ENCODE measurements around the gene PIF1. TPM values are rescaled to one million over a fixed set of nuclear protein-coding genes. Genes with fewer than 3 reads are reported as not detected.
A peak's percentile ranks its signal among the peaks of the same experiment; 100 is the strongest.

PIF1 gene
- total RNA-seq, 3 donors from 2014 or later (not counting 1 experiment from before 2014, with no cell fraction given), result 6.2 to 23.9 (median 9.7) TPM

DNA sequence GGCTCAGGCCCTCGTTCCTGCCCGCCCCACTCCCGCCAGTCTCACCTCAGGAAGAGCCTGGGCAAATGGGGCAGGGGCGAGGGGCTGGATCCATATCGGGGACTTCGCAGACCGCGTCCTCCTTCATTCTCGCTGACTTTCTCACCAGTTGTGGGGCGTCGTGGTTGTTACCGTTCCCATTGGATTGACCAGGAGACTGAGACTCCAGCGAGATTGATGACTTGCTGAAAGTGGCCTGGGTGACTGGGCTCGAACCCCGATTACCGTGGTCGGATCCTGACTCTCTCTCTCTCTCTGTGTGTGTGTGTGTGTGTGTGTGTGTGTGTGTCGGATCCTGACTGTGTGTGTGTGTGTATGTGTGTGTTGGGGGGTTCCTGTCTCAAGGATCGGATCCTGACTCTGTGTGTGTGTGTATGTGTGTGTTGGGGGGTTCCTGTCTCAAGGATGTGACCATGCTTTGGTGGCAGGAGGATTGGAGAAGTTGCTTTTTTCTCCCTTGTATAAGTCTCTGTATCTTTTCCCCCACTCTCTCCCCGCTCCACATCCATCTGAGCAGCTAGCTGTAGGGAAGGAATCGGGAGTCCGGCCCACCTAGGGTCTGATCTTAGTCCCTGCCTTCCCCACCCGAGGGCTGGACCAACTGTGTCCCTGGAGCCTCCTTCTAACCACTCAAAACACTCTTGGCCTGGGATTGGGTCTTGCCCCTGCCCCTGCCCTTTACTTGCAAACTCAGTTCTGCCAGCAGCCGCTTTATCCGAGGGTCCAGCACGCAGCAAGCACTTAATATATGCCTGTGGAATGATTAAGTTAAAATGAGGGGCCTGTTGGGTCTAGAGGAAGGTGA, 16.9 kb upstream of the PIF1 start:
- Mint-ChIP-seq H3K27me3 (ENCODE audit: low read depth in 2 of 2) (no peaks in the 10 kb centered on the region), H3K36me3 (no peaks in the 10 kb centered on the region), H3K9me3 (no peaks in the 10 kb centered on the region), H3K27ac (peak overlapping the region; percentile 86 to 89), H3K4me1 (peaks cover 85 to 94% of the 10 kb centered on the region in 2 donors), H3K4me3 (peak overlapping the region; percentile 83)
- no peak for ATAC-seq
- Histone ChIP-seq H3K36me3 (ENCODE audit: control insufficient read depth, insufficient read depth, low read length) (peaks cover 5% of the 10 kb centered on the region), H3K9me3 (ENCODE audit: control insufficient read depth, insufficient read depth, low read length) (no peaks in the 10 kb centered on the region), H3K4me3 (ENCODE audit: low read length) (peak overlapping the region; percentile 73), H3K27ac (ENCODE audit: low read length) (peak overlapping the region; percentile 44), H3K4me1 (ENCODE audit: control insufficient read depth, insufficient read depth, low read length) (peaks cover 72% of the 10 kb centered on the region), H3K27me3 (ENCODE audit: control insufficient read depth, insufficient read depth, low read length) (no peaks in the 10 kb centered on the region)
- DNase-seq, result peak in 1 of 2 donors; percentile 44
- WGBS (ENCODE audit: insufficient coverage), result 2% methylated on average over 26 of the region's 26 CpGs
- intact Hi-C loops (cut with micrococcal nuclease), result loop anchor here (5.0 kb wide), 1 partner anchor 145 kb away; the partner anchor contains the start of gene SPG21
- TF ChIP-seq CTCF (IDR thresholded peaks at IDR 0.05), result no peak

DNA sequence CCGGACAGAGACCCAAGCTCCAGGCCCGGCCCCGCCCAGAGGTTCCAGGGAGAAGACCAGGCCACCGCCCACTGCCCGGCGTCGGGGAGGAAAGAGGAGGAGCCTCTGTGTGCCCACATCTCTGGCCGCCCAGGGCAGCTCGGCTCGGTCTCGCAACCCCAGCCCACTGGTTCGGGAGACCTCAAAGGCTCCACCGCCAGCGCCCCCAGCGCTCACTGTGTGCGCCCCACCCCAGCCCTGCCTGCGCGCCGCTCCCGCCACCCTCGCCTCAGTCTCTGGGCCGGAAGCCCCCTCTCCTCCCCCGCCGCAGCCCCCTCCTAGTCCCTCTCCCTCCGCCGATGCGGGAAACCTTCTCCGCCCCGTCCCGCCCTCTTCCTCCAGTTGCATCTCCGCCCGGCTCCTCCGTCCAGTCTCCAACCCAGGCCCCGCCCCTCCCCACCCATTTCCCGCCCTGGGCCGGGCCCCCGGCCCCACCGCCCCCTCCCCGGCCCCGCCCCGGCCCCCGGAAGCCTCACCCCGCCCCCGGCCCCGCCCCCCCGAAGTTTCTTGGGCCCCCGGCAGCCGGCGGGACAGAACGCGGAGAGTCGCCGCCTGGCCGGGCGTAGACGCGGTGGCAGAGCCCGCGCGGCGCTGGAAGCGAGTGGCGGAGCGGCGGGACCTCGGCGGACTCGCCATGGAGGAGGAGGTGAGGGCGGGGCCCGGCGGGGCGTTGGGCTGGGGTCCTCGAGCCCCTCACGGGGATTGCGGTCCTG, 16.1 kb upstream of the PIF1 start, which contains the start of gene PLEKHO2:
Gene PLEKHO2, plus strand, starts transcription at position 572 of the 752 bp plus-strand sequence. Its CDS starts 102 bp downstream, at position 674.
- Mint-ChIP-seq H3K9me3 (no peaks in the 10 kb centered on the region), H3K36me3 (no peaks in the 10 kb centered on the region), H3K27ac (peak within 1 kb of the TSS; percentile 86 to 89), H3K27me3 (ENCODE audit: low read depth in 2 of 2) (no peaks in the 10 kb centered on the region), H3K4me1 (peaks cover 83 to 91% of the 10 kb centered on the region in 2 donors), H3K4me3 (peak within 1 kb of the TSS; percentile 83)
- TF ChIP-seq CTCF (IDR thresholded peaks at IDR 0.05), result peak; percentile 22
- Histone ChIP-seq H3K4me1 (ENCODE audit: control insufficient read depth, insufficient read depth, low read length) (peaks cover 69% of the 10 kb centered on the region), H3K27ac (ENCODE audit: low read length) (peak within 1 kb of the TSS; percentile 72), H3K27me3 (ENCODE audit: control insufficient read depth, insufficient read depth, low read length) (no peaks in the 10 kb centered on the region), H3K4me3 (ENCODE audit: low read length) (peak within 1 kb of the TSS; percentile 73), H3K36me3 (ENCODE audit: control insufficient read depth, insufficient read depth, low read length) (peaks cover under 1% of the 10 kb centered on the region), H3K9me3 (ENCODE audit: control insufficient read depth, insufficient read depth, low read length) (no peaks in the 10 kb centered on the region)
- under 1% methylated on average over 69 of the region's 75 CpGs for WGBS (ENCODE audit: insufficient coverage)
- DNase-seq, result peak; percentile 75 to 94
- peak; percentile 62 to 82 (median 77) for ATAC-seq
- intact Hi-C loops (cut with micrococcal nuclease), result loop anchor here (1.0 to 5.0 kb wide), 3 partner anchors 16 to 146 kb away; partner anchors contain the start of genes PIF1 and SPG21

DNA sequence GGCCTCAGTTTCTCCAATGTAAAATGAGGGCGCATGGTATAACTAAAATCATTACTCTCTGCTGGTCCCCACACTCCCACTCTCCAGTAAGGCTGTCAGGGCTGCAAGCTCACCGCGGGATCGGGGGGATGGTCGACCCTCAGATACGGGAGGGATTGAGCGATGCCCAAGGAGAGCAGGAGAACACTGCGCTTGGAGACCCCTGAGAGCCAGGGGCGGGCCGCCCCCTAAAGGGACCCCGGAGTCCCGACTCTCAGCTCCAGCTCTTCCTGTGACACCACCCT, 15.6 kb upstream of the PIF1 start:
- peak overlapping the region; percentile 64 for H3K4me3 ChIP-seq (ENCODE audit: low read length)
- H3K9me3 ChIP-seq (ENCODE audit: control insufficient read depth, insufficient read depth, low read length), result no peaks in the 10 kb centered on the region
- Mint-ChIP-seq H3K4me1 (peaks cover 83 to 91% of the 10 kb centered on the region in 2 donors), H3K27ac (peak overlapping the region; percentile 77 to 86), H3K27me3 (ENCODE audit: low read depth in 2 of 2) (no peaks in the 10 kb centered on the region), H3K36me3 (no peaks in the 10 kb centered on the region), H3K4me3 (peak overlapping the region; percentile 83), H3K9me3 (no peaks in the 10 kb centered on the region)
- no peak for ATAC-seq
- TF ChIP-seq CTCF (IDR thresholded peaks at IDR 0.05), result no peak
- peak overlapping the region; percentile 72 for H3K27ac ChIP-seq (ENCODE audit: low read length)
- intact Hi-C loops (cut with micrococcal nuclease), result loop anchor here (1.0 to 5.0 kb wide), 3 partner anchors 16 to 146 kb away; partner anchors contain the start of genes PIF1 and SPG21
- no peaks in the 10 kb centered on the region for H3K36me3 ChIP-seq (ENCODE audit: control insufficient read depth, insufficient read depth, low read length)
- no peak for DNase-seq
- H3K27me3 ChIP-seq (ENCODE audit: control insufficient read depth, insufficient read depth, low read length), result no peaks in the 10 kb centered on the region
- WGBS (ENCODE audit: insufficient coverage), result 8% methylated on average over 12 of the region's 12 CpGs
- H3K4me1 ChIP-seq (ENCODE audit: control insufficient read depth, insufficient read depth, low read length), result peaks cover 67% of the 10 kb centered on the region

Measured in natural killer cell (primary cell).